Measurements from ENCODE around the gene NRL.

Gene NRL

GRCh38 chr14:24132061-24132685 lies 17.4 kb upstream of the NRL start:
- no peak for TF ChIP-seq CTCF (IDR thresholded peaks at IDR 0.05; ENCODE audit: unreplicated experiment in 3 of 3)
- peaks cover 4% of the 10 kb centered on the region for H3K36me3 Mint-ChIP-seq (ENCODE audit: low read depth)
- no peaks in the 10 kb centered on the region for H3K27me3 Mint-ChIP-seq (ENCODE audit: low read depth)
- no peaks in the 10 kb centered on the region for H3K9me3 Mint-ChIP-seq
- H3K27ac Mint-ChIP-seq = peak overlapping the region; percentile 43 to 84 (median 83)
- peak overlapping the region; percentile 38 to 81 (median 79) for H3K4me3 Mint-ChIP-seq
- peaks cover 40% of the 10 kb centered on the region for H3K4me1 Mint-ChIP-seq

- H3K27ac Mint-ChIP-seq = peak overlapping the region; percentile 43 to 84 (median 83)
- H3K27me3 Mint-ChIP-seq (ENCODE audit: low read depth) = no peaks in the 10 kb centered on the region
- H3K36me3 Mint-ChIP-seq (ENCODE audit: low read depth) = no peaks in the 10 kb centered on the region
- TF ChIP-seq CTCF (IDR thresholded peaks at IDR 0.05; ENCODE audit: unreplicated experiment in 3 of 3) = no peak
- H3K4me1 Mint-ChIP-seq = peaks cover 40% of the 10 kb centered on the region
- H3K9me3 Mint-ChIP-seq = no peaks in the 10 kb centered on the region
- H3K4me3 Mint-ChIP-seq = peak overlapping the region; percentile 38 to 81 (median 79)
Measured at GRCh38 chr14:24131549-24131966, 16.8 kb upstream of the NRL start.

- peaks cover 39% of the 10 kb centered on the region for H3K4me1 Mint-ChIP-seq
- no peaks in the 10 kb centered on the region for H3K27me3 Mint-ChIP-seq (ENCODE audit: low read depth)
- peak overlapping the region in 2 of 3 experiments; percentile 70 to 81 for H3K4me3 Mint-ChIP-seq
- H3K36me3 Mint-ChIP-seq (ENCODE audit: low read depth) = no peaks in the 10 kb centered on the region
- no peak for TF ChIP-seq CTCF (IDR thresholded peaks at IDR 0.05; ENCODE audit: unreplicated experiment in 3 of 3)
- no peaks in the 10 kb centered on the region for H3K9me3 Mint-ChIP-seq
- peak overlapping the region; percentile 54 to 87 (median 84) for H3K27ac Mint-ChIP-seq
Measured at GRCh38 chr14:24130717-24131548, 16.2 kb upstream of the NRL start.

GRCh38 chr14:24130380-24130716 lies 15.6 kb upstream of the NRL start, which contains the start of gene FITM1:
FITM1 (plus strand) TSS chr14:24130659; CDS start chr14:24131564, 905 bp downstream.
- no peak for TF ChIP-seq CTCF (IDR thresholded peaks at IDR 0.05; ENCODE audit: unreplicated experiment in 3 of 3)
- H3K27me3 Mint-ChIP-seq (ENCODE audit: low read depth) = no peaks in the 10 kb centered on the region
- peaks cover under 1% of the 10 kb centered on the region for H3K36me3 Mint-ChIP-seq (ENCODE audit: low read depth)
- H3K27ac Mint-ChIP-seq = peak within 1 kb of the TSS; percentile 54 to 87 (median 84)
- H3K4me3 Mint-ChIP-seq = peak within 1 kb of the TSS in 2 of 3 experiments; percentile 79 to 81
- peaks cover 38% of the 10 kb centered on the region for H3K4me1 Mint-ChIP-seq
- no peaks in the 10 kb centered on the region for H3K9me3 Mint-ChIP-seq

GRCh38 chr14:24129410-24129998 lies 14.8 kb upstream of the NRL start:
- Mint-ChIP-seq H3K9me3 (no peaks in the 10 kb centered on the region), H3K27ac (no peak overlapping the region), H3K4me3 (no peak overlapping the region), H3K4me1 (peaks cover 34% of the 10 kb centered on the region), H3K27me3 (ENCODE audit: low read depth) (no peaks in the 10 kb centered on the region), H3K36me3 (ENCODE audit: low read depth) (peaks cover 3% of the 10 kb centered on the region)
- TF ChIP-seq CTCF (IDR thresholded peaks at IDR 0.05; ENCODE audit: unreplicated experiment in 3 of 3) = no peak

Measured in nephron (organoid).